K562 (cell line): ENCODE results near the gene ZMYM4. TPM values are rescaled to one million over a fixed set of nuclear protein-coding genes. Genes with fewer than 3 reads are reported as not detected.

Experiments
- ARID3A ChIP-seq: IDR thresholded peaks from 2 replicates; pipeline ENCODE4 v1.6.1; 2012; ENCODE audit warnings: low read depth, low read length, improper control_type of control experiment, borderline replicate concordance
- BRD4 ChIP-seq: fragments of 200-600 bp; sonication (generic); IDR thresholded peaks from 2 replicates; pipeline ENCODE4 v1.6.1; 2017; ENCODE audit warnings: inconsistent platforms
- CXXC5 ChIP-seq: fragments of 250-450 bp; sonication (Bioruptor Pico); IDR thresholded peaks from 2 replicates; pipeline ENCODE4 v1.8.0; 2022; ENCODE audit warnings: inconsistent platforms, mild to moderate bottlenecking, moderate library complexity
- FOXP1 ChIP-seq: sonication (generic); formaldehyde crosslinking; IDR thresholded peaks from 2 replicates; pipeline ENCODE4 v1.8.0; 2022; ENCODE audit warnings: mild to moderate bottlenecking, missing genetic modification reagents
- HOXB6 ChIP-seq: fragments of 250-450 bp; sonication (Bioruptor Pico); IDR thresholded peaks from 2 replicates; pipeline ENCODE4 v1.5.1; 2022; ENCODE audit warnings: mild to moderate bottlenecking, borderline replicate concordance
- KDM4B ChIP-seq, 2 experiments: fragments of 450-650 bp in 1 of 2; sonication (generic) in 1 of 2; IDR thresholded peaks; 2 replicates each; pipeline ENCODE4 v1.6.1; 2016 to 2017; ENCODE audit warnings: borderline replicate concordance in 2 of 2, antibody characterized with exemption in 1 of 2, low read depth in 1 of 2, mild to moderate bottlenecking in 1 of 2
- MAZ ChIP-seq, 2 experiments: fragments of 450-650 bp in 1 of 2; sonication (generic) in 1 of 2; formaldehyde crosslinking; IDR thresholded peaks in 1 of 2; conservative IDR thresholded peaks in 1 of 2; 2 replicates each; pipeline versions ENCODE4 v1.4.0 to v1.5.0; 2020; ENCODE audit warnings: mild to moderate bottlenecking in 1 of 2, missing genetic modification reagents in 1 of 2
- MCM7 ChIP-seq, 2 experiments: fragments of 450-650 bp; IDR thresholded peaks; 2 replicates each; pipeline ENCODE4 v1.6.1; 2016 to 2018
- POLR2B ChIP-seq: fragments of 450-650 bp; IDR thresholded peaks from 2 replicates; pipeline ENCODE4 v1.6.1; 2018; ENCODE audit warnings: low read depth; ENCODE audit not compliant: partially characterized antibody
- SP2 ChIP-seq: IDR thresholded peaks from 2 replicates; pipeline ENCODE4 v1.6.1; 2011; ENCODE audit warnings: mild to moderate bottlenecking, low read depth, low read length, moderate library complexity; ENCODE audit not compliant: poor library complexity, severe bottlenecking; ENCODE audit errors: extremely low read depth
- TEAD2 ChIP-seq: fragments of 450-650 bp; IDR thresholded peaks from 2 replicates; pipeline ENCODE4 v1.6.1; 2016; ENCODE audit warnings: missing genetic modification characterization, control low read depth, missing compliant biosample characterization
- ZNF12 ChIP-seq: sonication (generic); formaldehyde crosslinking; IDR thresholded peaks from 2 replicates; pipeline ENCODE4 v1.4.0; 2020; ENCODE audit warnings: mild to moderate bottlenecking, missing genetic modification reagents
- ZNF696 ChIP-seq: fragments of 250-450 bp; sonication (Bioruptor Pico); conservative IDR thresholded peaks from 2 replicates; pipeline ENCODE4 v1.4.0; 2020; ENCODE audit warnings: mild to moderate bottlenecking, moderate library complexity
- ZNF76 ChIP-seq: fragments of 250-450 bp; sonication (Bioruptor Pico); IDR thresholded peaks from 2 replicates; pipeline ENCODE4 v1.4.0; 2020; ENCODE audit warnings: mild to moderate bottlenecking, moderate library complexity, borderline replicate concordance
- ZNF79 ChIP-seq: fragments of 250-450 bp; sonication (Bioruptor Pico); IDR thresholded peaks from 2 replicates; pipeline ENCODE4 v1.4.0; 2020; ENCODE audit warnings: low read depth, mild to moderate bottlenecking, moderate library complexity
- polyA plus RNA-seq, 8 experiments: library from polyadenylated mRNA; depleted of rRNA in 4 of 8; stranded (reverse) in 5 of 8; unstranded in 3 of 8; fragments of >200 nt; fragmentation: Nextera tagmentation in 2 of 8; fragmentation: Illumina TruSeq in 1 of 8; extraction: Ambion mirVana in 2 of 8; extraction: Trizol in 1 of 8; gene quantifications; 2 replicates each; pipeline versions ENCODE4 v1.2.1 to v1.2.3, GENCODE V29; 2011 to 2014; ENCODE audit warnings: inconsistent platforms in 1 of 8, missing spikeins in 1 of 8
- total RNA-seq, 7 experiments: library from RNA; depleted of rRNA in 6 of 7; stranded (reverse); fragments of >200 nt in 6 of 7; fragmentation: Illumina TruSeq in 2 of 7; extraction: Trizol in 2 of 7; gene quantifications; 2 replicates each; pipeline versions ENCODE4 v1.2.1 to v1.2.3, GENCODE V29; 2011 to 2021; ENCODE audit warnings: low replicate concordance in 1 of 7
- TF ChIP-seq, protein P1 (sequence below): sonication (generic); formaldehyde crosslinking; IDR thresholded peaks from 2 replicates; pipeline ENCODE4 v1.8.0; 2023; ENCODE audit warnings: mild to moderate bottlenecking, missing genetic modification reagents
- TF ChIP-seq, protein P2 (sequence below), 2 experiments: IDR thresholded peaks; 2 replicates each; pipeline ENCODE4 v1.6.1; 2012; ENCODE audit warnings: improper control_type of control experiment in 2 of 2, low read depth in 2 of 2, low read length in 2 of 2, borderline replicate concordance in 1 of 2
- TF ChIP-seq, protein P3 (sequence below): sonication (generic); formaldehyde crosslinking; IDR thresholded peaks from 2 replicates; pipeline ENCODE4 v1.8.0; 2023; ENCODE audit warnings: mild to moderate bottlenecking, missing genetic modification reagents

ZMYM4 gene
- total and polyA plus RNA-seq, 9 of the 15 experiments (the other 6 are each of a cell fraction or from before 2014, with no cell fraction given) = 15.2 to 77.2 (median 63.3) TPM

DNA sequence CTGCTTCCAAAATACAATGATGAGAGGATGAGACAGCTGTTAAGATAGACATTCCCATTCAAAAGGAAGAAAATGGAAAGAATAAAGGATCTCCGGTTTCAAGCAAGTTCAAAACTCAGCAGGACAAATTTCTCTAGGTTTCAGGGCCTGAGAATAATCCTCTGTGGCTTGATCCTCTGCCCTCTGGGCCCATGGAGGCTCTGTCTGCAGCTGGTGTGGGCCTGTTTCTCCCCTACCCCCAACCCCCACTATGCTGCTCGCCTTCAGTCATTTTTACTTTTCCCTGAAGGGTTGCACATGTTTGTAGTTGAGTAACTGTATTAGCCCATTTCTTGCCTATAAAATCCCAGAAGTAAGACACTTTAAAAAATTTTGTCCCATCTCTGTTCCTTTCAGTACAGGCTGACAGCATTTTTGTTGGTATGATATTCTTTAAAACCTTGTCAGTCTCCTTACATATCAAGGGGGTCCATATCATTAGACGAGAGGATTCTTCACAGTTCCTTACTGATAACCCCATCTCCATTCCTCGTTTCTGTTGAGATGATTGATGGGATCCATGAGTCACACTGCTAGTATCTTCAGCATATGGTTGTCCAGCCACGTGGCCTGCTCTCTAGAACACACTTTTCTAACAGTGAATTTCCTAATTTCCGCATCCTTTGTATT, 10.5 kb downstream of the ZMYM4 start (continued):
- TF ChIP-seq, protein P1, sequence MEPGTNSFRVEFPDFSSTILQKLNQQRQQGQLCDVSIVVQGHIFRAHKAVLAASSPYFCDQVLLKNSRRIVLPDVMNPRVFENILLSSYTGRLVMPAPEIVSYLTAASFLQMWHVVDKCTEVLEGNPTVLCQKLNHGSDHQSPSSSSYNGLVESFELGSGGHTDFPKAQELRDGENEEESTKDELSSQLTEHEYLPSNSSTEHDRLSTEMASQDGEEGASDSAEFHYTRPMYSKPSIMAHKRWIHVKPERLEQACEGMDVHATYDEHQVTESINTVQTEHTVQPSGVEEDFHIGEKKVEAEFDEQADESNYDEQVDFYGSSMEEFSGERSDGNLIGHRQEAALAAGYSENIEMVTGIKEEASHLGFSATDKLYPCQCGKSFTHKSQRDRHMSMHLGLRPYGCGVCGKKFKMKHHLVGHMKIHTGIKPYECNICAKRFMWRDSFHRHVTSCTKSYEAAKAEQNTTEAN (CRISPR knock-in tag) = no peak
- no peak for TF ChIP-seq ZNF79
- no peak for TF ChIP-seq BRD4
- TF ChIP-seq, protein P2, sequence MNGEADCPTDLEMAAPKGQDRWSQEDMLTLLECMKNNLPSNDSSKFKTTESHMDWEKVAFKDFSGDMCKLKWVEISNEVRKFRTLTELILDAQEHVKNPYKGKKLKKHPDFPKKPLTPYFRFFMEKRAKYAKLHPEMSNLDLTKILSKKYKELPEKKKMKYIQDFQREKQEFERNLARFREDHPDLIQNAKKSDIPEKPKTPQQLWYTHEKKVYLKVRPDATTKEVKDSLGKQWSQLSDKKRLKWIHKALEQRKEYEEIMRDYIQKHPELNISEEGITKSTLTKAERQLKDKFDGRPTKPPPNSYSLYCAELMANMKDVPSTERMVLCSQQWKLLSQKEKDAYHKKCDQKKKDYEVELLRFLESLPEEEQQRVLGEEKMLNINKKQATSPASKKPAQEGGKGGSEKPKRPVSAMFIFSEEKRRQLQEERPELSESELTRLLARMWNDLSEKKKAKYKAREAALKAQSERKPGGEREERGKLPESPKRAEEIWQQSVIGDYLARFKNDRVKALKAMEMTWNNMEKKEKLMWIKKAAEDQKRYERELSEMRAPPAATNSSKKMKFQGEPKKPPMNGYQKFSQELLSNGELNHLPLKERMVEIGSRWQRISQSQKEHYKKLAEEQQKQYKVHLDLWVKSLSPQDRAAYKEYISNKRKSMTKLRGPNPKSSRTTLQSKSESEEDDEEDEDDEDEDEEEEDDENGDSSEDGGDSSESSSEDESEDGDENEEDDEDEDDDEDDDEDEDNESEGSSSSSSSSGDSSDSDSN (IDR thresholded peaks at IDR 0.05; ENCODE audit: borderline replicate concordance in 1 of 2, low read depth in 2 of 2, low read length in 2 of 2) = no peak
- TF ChIP-seq HOXB6 = no peak
- TF ChIP-seq SP2 = no peak
- TF ChIP-seq ZNF76 (CRISPR knock-in tag) = no peak
- TF ChIP-seq ZNF12 = no peak
- peak in 1 of 2 experiments; percentile 63; a peak in 2 of 4 replicates for TF ChIP-seq MAZ (CRISPR knock-in tag; conservative IDR thresholded peaks at IDR 0.05 in 1 of 2, IDR thresholded peaks at IDR 0.05 in 1 of 2)
- TF ChIP-seq ZNF696 (CRISPR knock-in tag) = peak; percentile 25; the same call in 1 of the 2 replicates
- TF ChIP-seq MCM7 (IDR thresholded peaks at IDR 0.05) = no peak
- TF ChIP-seq ARID3A = peak; percentile 91
- TF ChIP-seq POLR2B = no peak
- TF ChIP-seq TEAD2 (tag) = no peak
- no peak for TF ChIP-seq KDM4B (IDR thresholded peaks at IDR 0.05; ENCODE audit: borderline replicate concordance in 2 of 2, low read depth in 1 of 2)
- no peak for TF ChIP-seq FOXP1 (CRISPR knock-in tag)
- TF ChIP-seq, protein P3, sequence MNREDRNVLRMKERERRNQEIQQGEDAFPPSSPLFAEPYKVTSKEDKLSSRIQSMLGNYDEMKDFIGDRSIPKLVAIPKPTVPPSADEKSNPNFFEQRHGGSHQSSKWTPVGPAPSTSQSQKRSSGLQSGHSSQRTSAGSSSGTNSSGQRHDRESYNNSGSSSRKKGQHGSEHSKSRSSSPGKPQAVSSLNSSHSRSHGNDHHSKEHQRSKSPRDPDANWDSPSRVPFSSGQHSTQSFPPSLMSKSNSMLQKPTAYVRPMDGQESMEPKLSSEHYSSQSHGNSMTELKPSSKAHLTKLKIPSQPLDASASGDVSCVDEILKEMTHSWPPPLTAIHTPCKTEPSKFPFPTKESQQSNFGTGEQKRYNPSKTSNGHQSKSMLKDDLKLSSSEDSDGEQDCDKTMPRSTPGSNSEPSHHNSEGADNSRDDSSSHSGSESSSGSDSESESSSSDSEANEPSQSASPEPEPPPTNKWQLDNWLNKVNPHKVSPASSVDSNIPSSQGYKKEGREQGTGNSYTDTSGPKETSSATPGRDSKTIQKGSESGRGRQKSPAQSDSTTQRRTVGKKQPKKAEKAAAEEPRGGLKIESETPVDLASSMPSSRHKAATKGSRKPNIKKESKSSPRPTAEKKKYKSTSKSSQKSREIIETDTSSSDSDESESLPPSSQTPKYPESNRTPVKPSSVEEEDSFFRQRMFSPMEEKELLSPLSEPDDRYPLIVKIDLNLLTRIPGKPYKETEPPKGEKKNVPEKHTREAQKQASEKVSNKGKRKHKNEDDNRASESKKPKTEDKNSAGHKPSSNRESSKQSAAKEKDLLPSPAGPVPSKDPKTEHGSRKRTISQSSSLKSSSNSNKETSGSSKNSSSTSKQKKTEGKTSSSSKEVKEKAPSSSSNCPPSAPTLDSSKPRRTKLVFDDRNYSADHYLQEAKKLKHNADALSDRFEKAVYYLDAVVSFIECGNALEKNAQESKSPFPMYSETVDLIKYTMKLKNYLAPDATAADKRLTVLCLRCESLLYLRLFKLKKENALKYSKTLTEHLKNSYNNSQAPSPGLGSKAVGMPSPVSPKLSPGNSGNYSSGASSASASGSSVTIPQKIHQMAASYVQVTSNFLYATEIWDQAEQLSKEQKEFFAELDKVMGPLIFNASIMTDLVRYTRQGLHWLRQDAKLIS = no peak
- TF ChIP-seq CXXC5 = peak; percentile 79
